K562 (cell line): Measurements from ENCODE around the gene EVL.

Experiments
- FOXK2 ChIP-seq, 2 experiments: fragments of 450-650 bp; IDR thresholded peaks in 1 of 2; conservative IDR thresholded peaks in 1 of 2; 2 replicates each; pipeline ENCODE4 v1.6.1; 2016; ENCODE audit warnings: low read depth in 2 of 2, mild to moderate bottlenecking in 1 of 2
- MTA2 ChIP-seq: fragments of 450-650 bp; IDR thresholded peaks from 2 replicates; pipeline ENCODE4 v1.6.1; 2016; ENCODE audit warnings: low read depth

- TF ChIP-seq FOXK2 (conservative IDR thresholded peaks at IDR 0.05 in 1 of 2, IDR thresholded peaks at IDR 0.05 in 1 of 2; ENCODE audit: low read depth in 2 of 2) (no peak), MTA2 (no peak)
Observed at GRCh38 chr14:100051103-100051502, 14.1 kb upstream of the EVL start.
